ENCODE data around the gene NF1. TPM values are rescaled to one million over a fixed set of nuclear protein-coding genes. Genes with fewer than 3 reads are reported as not detected.

Gene NF1
- total RNA-seq, 1 donor from 2014 or later = 58.7 TPM

GRCh38 chr17:31200287-31200686 is 105.5 kb downstream of the NF1 start:
- intact Hi-C loops (cut with DNase I) = no loop called here
- no peaks in the 10 kb centered on the region for H3K9me3 ChIP-seq
- H3K4me1 ChIP-seq = no peaks in the 10 kb centered on the region
- no peak overlapping the region for H3K4me3 ChIP-seq
- no peak overlapping the region for H3K27ac ChIP-seq
- no peaks in the 10 kb centered on the region for H3K36me3 ChIP-seq
- no peaks in the 10 kb centered on the region for H3K27me3 ChIP-seq
- no peak for DNase-seq (ENCODE audit: extremely low spot score in 2 of 2)
- no peak for TF ChIP-seq POLR2A (IDR thresholded peaks at IDR 0.05)
- no peak for TF ChIP-seq POLR2AphosphoS5 (IDR thresholded peaks at IDR 0.05; ENCODE audit: insufficient read depth in 1 of 2, low read depth in 1 of 2)
- no peak for TF ChIP-seq CTCF (IDR thresholded peaks at IDR 0.05)

- Histone ChIP-seq H3K4me3 (no peak overlapping the region), H3K27me3 (no peaks in the 10 kb centered on the region), H3K9me3 (no peaks in the 10 kb centered on the region), H3K4me1 (no peaks in the 10 kb centered on the region), H3K36me3 (no peaks in the 10 kb centered on the region), H3K27ac (no peak overlapping the region)
- intact Hi-C loops (cut with DNase I) = no loop called here
- TF ChIP-seq CTCF (IDR thresholded peaks at IDR 0.05) (no peak), POLR2A (IDR thresholded peaks at IDR 0.05) (no peak), POLR2AphosphoS5 (IDR thresholded peaks at IDR 0.05; ENCODE audit: insufficient read depth in 1 of 2, low read depth in 1 of 2) (no peak)
- no peak for DNase-seq (ENCODE audit: extremely low spot score in 2 of 2)
Measured at GRCh38 chr17:31202968-31203367, 108.2 kb downstream of the NF1 start.

GRCh38 chr17:31211352-31212012 is 116.7 kb downstream of the NF1 start:
- H3K36me3 ChIP-seq = no peaks in the 10 kb centered on the region
- no peak overlapping the region for H3K4me3 ChIP-seq
- intact Hi-C loops (cut with DNase I) = loop anchor here (10.0 kb wide), 1 partner anchor 197 kb away; no protein-coding TSS in a partner anchor
- H3K9me3 ChIP-seq = no peaks in the 10 kb centered on the region
- no peak for DNase-seq (ENCODE audit: extremely low spot score in 2 of 2)
- no peaks in the 10 kb centered on the region for H3K27me3 ChIP-seq
- peaks cover 4% of the 10 kb centered on the region for H3K4me1 ChIP-seq
- no peak overlapping the region for H3K27ac ChIP-seq
- no peak for TF ChIP-seq POLR2A (IDR thresholded peaks at IDR 0.05)
- no peak for TF ChIP-seq POLR2AphosphoS5 (IDR thresholded peaks at IDR 0.05; ENCODE audit: insufficient read depth in 1 of 2, low read depth in 1 of 2)
- no peak for TF ChIP-seq CTCF (IDR thresholded peaks at IDR 0.05)

GRCh38 chr17:31216031-31216751 is 121.4 kb downstream of the NF1 start:
- peaks cover 4% of the 10 kb centered on the region for H3K4me1 ChIP-seq
- TF ChIP-seq CTCF (IDR thresholded peaks at IDR 0.05) = peak; percentile 42 to 77 (median 53)
- no peak for TF ChIP-seq POLR2A (IDR thresholded peaks at IDR 0.05)
- peak in 1 of 2 donors; percentile 52 for TF ChIP-seq POLR2AphosphoS5 (IDR thresholded peaks at IDR 0.05; ENCODE audit: insufficient read depth in 1 of 2, low read depth in 1 of 2)
- no peak overlapping the region for H3K27ac ChIP-seq
- H3K9me3 ChIP-seq = no peaks in the 10 kb centered on the region
- no peak for DNase-seq (ENCODE audit: extremely low spot score in 2 of 2)
- H3K36me3 ChIP-seq = peaks cover 0 to 8% of the 10 kb centered on the region in 2 donors
- intact Hi-C loops (cut with DNase I) = loop anchor here (10.0 kb wide), 1 partner anchor 201 kb away; no protein-coding TSS in a partner anchor
- H3K27me3 ChIP-seq = no peaks in the 10 kb centered on the region
- H3K4me3 ChIP-seq = no peak overlapping the region

- no peaks in the 10 kb centered on the region for H3K4me1 ChIP-seq
- no peak overlapping the region for H3K27ac ChIP-seq
- no peaks in the 10 kb centered on the region for H3K9me3 ChIP-seq
- no peak for TF ChIP-seq POLR2AphosphoS5 (IDR thresholded peaks at IDR 0.05; ENCODE audit: insufficient read depth in 1 of 2, low read depth in 1 of 2)
- TF ChIP-seq CTCF (IDR thresholded peaks at IDR 0.05) = no peak
- no peak for TF ChIP-seq POLR2A (IDR thresholded peaks at IDR 0.05)
- H3K36me3 ChIP-seq = peaks cover 0 to 15% of the 10 kb centered on the region in 2 donors
- H3K27me3 ChIP-seq = no peaks in the 10 kb centered on the region
- intact Hi-C loops (cut with DNase I) = no loop called here
- DNase-seq (ENCODE audit: extremely low spot score in 2 of 2) = no peak
- no peak overlapping the region for H3K4me3 ChIP-seq
Measured at GRCh38 chr17:31224366-31224765, 129.6 kb downstream of the NF1 start.
